Gastrocnemius medialis (tissue), 4 donors: ENCODE measurements around the gene EEIG1. TPM values are rescaled to one million over a fixed set of nuclear protein-coding genes. Genes with fewer than 3 reads are reported as not detected.

Experiments used
- ATAC-seq, 2 donors: fragments of 150-250 bp; one replicate each; pipeline ENCODE4 v1.9.1; 2016
- DNase-seq, 2 donors: peaks; one replicate each; pipeline ENCODE4 v3.0.0-alpha.2; 2019
- H3K27ac ChIP-seq, 4 donors: fragments of 200-600 bp; sonication (generic); 1 replicate in 1 of 4; 2 replicates in 3 of 4; pipeline ENCODE4 v1.5.1; 2016 to 2018; ENCODE audit warnings: mild to moderate bottlenecking in 2 of 4, moderate library complexity in 1 of 4
- H3K27me3 ChIP-seq, 3 donors: fragments of 200-600 bp; sonication (generic) in 2 of 3; 1 replicate in 1 of 3; 2 replicates in 2 of 3; pipeline versions ENCODE4 v1.5.1 to v1.6.0; 2016 to 2019; ENCODE audit warnings: mild to moderate bottlenecking in 1 of 3, moderate library complexity in 1 of 3
- H3K36me3 ChIP-seq, 2 donors: fragments of 200-600 bp; sonication (generic) in 1 of 2; one replicate each; pipeline ENCODE4 v1.5.1; 2017 to 2018
- H3K4me1 ChIP-seq, 2 donors: fragments of 200-600 bp; sonication (generic) in 1 of 2; one replicate each; pipeline ENCODE4 v1.5.1; 2016 to 2017; ENCODE audit warnings: mild to moderate bottlenecking in 2 of 2
- H3K4me3 ChIP-seq, 4 donors: fragments of 200-600 bp; sonication (generic) in 3 of 4; 1 replicate in 1 of 4; 2 replicates in 3 of 4; pipeline ENCODE4 v1.5.1; 2016 to 2019; ENCODE audit warnings: mild to moderate bottlenecking in 2 of 4
- H3K9me3 ChIP-seq, 3 donors: fragments of 200-600 bp; sonication (generic) in 2 of 3; 1 replicate in 1 of 3; 2 replicates in 2 of 3; pipeline ENCODE4 v1.5.1; 2016 to 2019
- CTCF ChIP-seq, 5 experiments: fragments of 450-650 bp in 3 of 5; fragments of 200-600 bp in 2 of 5; sonication (generic) in 2 of 5; IDR thresholded peaks in 4 of 5; conservative IDR thresholded peaks in 1 of 5; 1 replicate in 4 of 5; 2 replicates in 1 of 5; pipeline ENCODE4 v1.5.1; 2016 to 2019; ENCODE audit warnings: antibody characterized with exemption in 5 of 5, mild to moderate bottlenecking in 3 of 5, moderate library complexity in 3 of 5
- POLR2A ChIP-seq, 2 donors: fragments of 450-650 bp; IDR thresholded peaks; one replicate each; pipeline ENCODE4 v1.6.1; 2017; ENCODE audit warnings: antibody characterized with exemption in 2 of 2, mild to moderate bottlenecking in 2 of 2, moderate library complexity in 2 of 2
- in situ Hi-C, 4 donors: fragments of 200-750 bp; cut with MboI; loops; one replicate each; pipeline versions ENCODE4 v1.15.0 to v1.8.0; 2017; ENCODE audit warnings: low sequenced_read_pairs in 4 of 4
- intact Hi-C: fragments of 100-400 bp; cut with DNase I; formaldehyde crosslinking; loops from one replicate; pipeline ENCODE4 v1.15.1; 2023; ENCODE audit warnings: low total_unique reads
- total RNA-seq, 4 donors: library from RNA; depleted of rRNA; stranded (reverse); fragments of >200 nt; gene quantifications; one replicate each; pipeline versions ENCODE4 v1.1.0 to v1.2.3, GENCODE V29; 2016

EEIG1 gene
- total RNA-seq, 4 donors from 2014 or later, result 1.8 to 4.5 (median 2.8) TPM

GRCh38 chr9:127959398-127959797 lies 21.4 kb downstream of the EEIG1 start:
- DNase-seq (no peak), ATAC-seq (no peak)
- H3K4me3 ChIP-seq, result no peak overlapping the region
- intact Hi-C loops, result loop anchor here (5.0 kb wide), 1 partner anchor 143 kb away; no protein-coding TSS in a partner anchor
- H3K4me1 ChIP-seq, result peaks cover 15 to 32% of the 10 kb centered on the region in 2 donors
- H3K9me3 ChIP-seq, result no peaks in the 10 kb centered on the region
- in situ Hi-C loops, result loop anchor here (10.0 to 25.0 kb wide), 4 partner anchors 75 to 155 kb away; no protein-coding TSS in a partner anchor
- H3K27ac ChIP-seq, result no peak overlapping the region
- H3K27me3 ChIP-seq, result no peaks in the 10 kb centered on the region
- H3K36me3 ChIP-seq, result no peaks in the 10 kb centered on the region
- no peak for TF ChIP-seq POLR2A (IDR thresholded peaks at IDR 0.05)
- TF ChIP-seq CTCF (IDR thresholded peaks at IDR 0.05 in 4 of 5, conservative IDR thresholded peaks at IDR 0.05 in 1 of 5), result no peak

- Histone ChIP-seq H3K9me3 (no peaks in the 10 kb centered on the region), H3K4me1 (peaks cover 16 to 35% of the 10 kb centered on the region in 2 donors), H3K36me3 (no peaks in the 10 kb centered on the region), H3K27ac (no peak overlapping the region), H3K4me3 (no peak overlapping the region), H3K27me3 (no peaks in the 10 kb centered on the region)
- intact Hi-C loops (loop anchor here (5.0 kb wide), 1 partner anchor 144 kb away; no protein-coding TSS in a partner anchor), in situ Hi-C loops (loop anchor here (10.0 to 25.0 kb wide), 4 partner anchors 76 to 156 kb away; no protein-coding TSS in a partner anchor)
- DNase-seq (no peak), ATAC-seq (no peak)
- TF ChIP-seq POLR2A (IDR thresholded peaks at IDR 0.05) (no peak), CTCF (IDR thresholded peaks at IDR 0.05 in 4 of 5, conservative IDR thresholded peaks at IDR 0.05 in 1 of 5) (no peak)
Measured at GRCh38 chr9:127958728-127959127, 22.1 kb downstream of the EEIG1 start.

GRCh38 chr9:127955294-127956015 lies 25.3 kb downstream of the EEIG1 start:
- H3K4me1 ChIP-seq, result peaks cover 16 to 26% of the 10 kb centered on the region in 2 donors
- peak in 1 of 2 donors; percentile 58 for TF ChIP-seq POLR2A (IDR thresholded peaks at IDR 0.05)
- TF ChIP-seq CTCF (IDR thresholded peaks at IDR 0.05 in 4 of 5, conservative IDR thresholded peaks at IDR 0.05 in 1 of 5), result peak; percentile 53 to 79 (median 69)
- no peaks in the 10 kb centered on the region for H3K27me3 ChIP-seq
- H3K9me3 ChIP-seq, result no peaks in the 10 kb centered on the region
- ATAC-seq (peak; percentile 96 to 99), DNase-seq (peak; percentile 96 to 99)
- intact Hi-C loops (loop anchor here (5.0 kb wide), 1 partner anchor 147 kb away; no protein-coding TSS in a partner anchor), in situ Hi-C loops (loop anchor here (10.0 to 25.0 kb wide), 4 partner anchors 79 to 159 kb away; no protein-coding TSS in a partner anchor)
- peak overlapping the region in 1 of 4 donors; percentile 29 for H3K4me3 ChIP-seq
- peak overlapping the region; percentile 83 to 92 (median 90) for H3K27ac ChIP-seq
- H3K36me3 ChIP-seq, result no peaks in the 10 kb centered on the region

GRCh38 chr9:127954831-127955293 lies 25.9 kb downstream of the EEIG1 start:
- DNase-seq, result no peak
- no peaks in the 10 kb centered on the region for H3K9me3 ChIP-seq
- peak overlapping the region; percentile 83 to 92 (median 90) for H3K27ac ChIP-seq
- peaks cover 21 to 26% of the 10 kb centered on the region in 2 donors for H3K4me1 ChIP-seq
- peak; percentile 1 to 6 for ATAC-seq
- intact Hi-C loops, result loop anchor here (5.0 kb wide), 1 partner anchor 147 kb away; no protein-coding TSS in a partner anchor
- no peaks in the 10 kb centered on the region for H3K27me3 ChIP-seq
- TF ChIP-seq POLR2A (IDR thresholded peaks at IDR 0.05) (no peak), CTCF (IDR thresholded peaks at IDR 0.05 in 4 of 5, conservative IDR thresholded peaks at IDR 0.05 in 1 of 5) (no peak)
- no peaks in the 10 kb centered on the region for H3K36me3 ChIP-seq
- in situ Hi-C loops, result loop anchor here (10.0 to 25.0 kb wide), 4 partner anchors 80 to 160 kb away; no protein-coding TSS in a partner anchor
- no peak overlapping the region for H3K4me3 ChIP-seq
